Naive B cell (primary cell): ENCODE measurements around the gene PRDM12. TPM values are rescaled to one million over a fixed set of nuclear protein-coding genes. Genes with fewer than 3 reads are reported as not detected.

Experiments used
- ATAC-seq, 2 donors: fragments of 150-1000 bp; cut with Tn5 transposase; 2 replicates each; pipeline ENCODE4 v1.10.0; 2021; ENCODE audit warnings: low read depth in 2 of 2, mild to moderate bottlenecking in 2 of 2, moderate library complexity in 2 of 2
- DNase-seq: peaks from one replicate; pipeline ENCODE4 v3.0.0; 2022
- H3K27ac Mint-ChIP-seq, 6 donors: one replicate each; pipeline ENCODE4 v1.8.0; 2020 to 2022; ENCODE audit warnings: mild to moderate bottlenecking in 6 of 6, mixed read lengths in 6 of 6, moderate library complexity in 5 of 6, inconsistent platforms in 2 of 6
- H3K27me3 Mint-ChIP-seq, 3 donors: one replicate each; pipeline ENCODE4 v1.8.0; 2021 to 2022; ENCODE audit warnings: mixed read lengths in 3 of 3, mild to moderate bottlenecking in 1 of 3
- H3K36me3 Mint-ChIP-seq, 2 donors: one replicate each; pipeline ENCODE4 v1.8.0; 2020 to 2022; ENCODE audit warnings: mixed read lengths in 2 of 2, inconsistent platforms in 1 of 2, mild to moderate bottlenecking in 1 of 2
- H3K4me1 Mint-ChIP-seq, 3 donors: one replicate each; pipeline ENCODE4 v1.8.0; 2020 to 2022; ENCODE audit warnings: mixed read lengths in 3 of 3, inconsistent platforms in 1 of 3, mild to moderate bottlenecking in 1 of 3, moderate library complexity in 1 of 3
- H3K4me3 Mint-ChIP-seq, 8 donors: one replicate each; pipeline ENCODE4 v1.8.0; 2020 to 2022; ENCODE audit warnings: mild to moderate bottlenecking in 8 of 8, mixed read lengths in 8 of 8, moderate library complexity in 8 of 8, inconsistent platforms in 2 of 8
- H3K9me3 Mint-ChIP-seq, 7 donors: one replicate each; pipeline ENCODE4 v1.8.0; 2020 to 2022; ENCODE audit warnings: mixed read lengths in 7 of 7, mild to moderate bottlenecking in 5 of 7, inconsistent platforms in 2 of 7, moderate library complexity in 1 of 7
- polyA plus RNA-seq, 6 donors: library from polyadenylated mRNA; unstranded; fragments of 300-500 nt; fragmentation: Illumina TruSeq; gene quantifications; one replicate each; pipeline ENCODE4 v1.2.3, GENCODE V29; 2021; ENCODE audit warnings: low read depth in 6 of 6

PRDM12 gene
- polyA plus RNA-seq, 6 donors from 2014 or later, result not detected

- Mint-ChIP-seq H3K9me3 (no peaks in the 10 kb centered on the region), H3K27ac (peak overlapping the region in 1 of 6 donors; percentile 78), H3K4me1 (peaks cover 28 to 55% (median 41%) of the 10 kb centered on the region in 3 donors), H3K36me3 (peaks cover 0 to 5% of the 10 kb centered on the region in 2 donors), H3K27me3 (peaks cover 37 to 88% (median 73%) of the 10 kb centered on the region in 3 donors), H3K4me3 (peak overlapping the region in 7 of 8 donors; percentile 38 to 82 (median 75))
- ATAC-seq (peak; percentile 29 to 36), DNase-seq (no peak)
Observed at GRCh38 chr9:130663258-130663976, 977 bp upstream of the PRDM12 start.

GRCh38 chr9:130663977-130664250 is 480 bp upstream of the PRDM12 start:
- H3K36me3 Mint-ChIP-seq, result peaks cover 0 to 6% of the 10 kb centered on the region in 2 donors
- H3K27ac Mint-ChIP-seq, result no peak overlapping the region
- peaks cover 33 to 88% (median 72%) of the 10 kb centered on the region in 3 donors for H3K27me3 Mint-ChIP-seq
- no peaks in the 10 kb centered on the region for H3K9me3 Mint-ChIP-seq
- ATAC-seq (no peak), DNase-seq (no peak)
- H3K4me1 Mint-ChIP-seq, result peaks cover 25 to 55% (median 40%) of the 10 kb centered on the region in 3 donors
- H3K4me3 Mint-ChIP-seq, result peak overlapping the region in 6 of 8 donors; percentile 32 to 82 (median 58)

GRCh38 chr9:130665029-130665430 is 636 bp downstream of the PRDM12 start:
- Mint-ChIP-seq H3K4me3 (peak overlapping the region in 6 of 8 donors; percentile 62 to 81 (median 76)), H3K36me3 (peaks cover 0 to 6% of the 10 kb centered on the region in 2 donors), H3K27me3 (peaks cover 32 to 79% (median 61%) of the 10 kb centered on the region in 3 donors), H3K9me3 (no peaks in the 10 kb centered on the region), H3K27ac (no peak overlapping the region), H3K4me1 (peaks cover 20 to 50% (median 38%) of the 10 kb centered on the region in 3 donors)
- DNase-seq (no peak), ATAC-seq (no peak)

GRCh38 chr9:130665431-130666392 is 1.3 kb downstream of the PRDM12 start:
- Mint-ChIP-seq H3K27ac (peak overlapping the region in 2 of 6 donors; percentile 32 to 36), H3K4me3 (peak overlapping the region; percentile 43 to 81 (median 75)), H3K4me1 (peaks cover 20 to 47% (median 36%) of the 10 kb centered on the region in 3 donors), H3K36me3 (peaks cover 0 to 6% of the 10 kb centered on the region in 2 donors), H3K27me3 (peaks cover 39 to 81% (median 65%) of the 10 kb centered on the region in 3 donors), H3K9me3 (no peaks in the 10 kb centered on the region)
- DNase-seq (no peak), ATAC-seq (peak; percentile 47 to 62)

- peaks cover 20 to 40% (median 35%) of the 10 kb centered on the region in 3 donors for H3K4me1 Mint-ChIP-seq
- DNase-seq, result no peak
- H3K4me3 Mint-ChIP-seq, result peak overlapping the region in 3 of 8 donors; percentile 3 to 63 (median 6)
- peaks cover 0 to 6% of the 10 kb centered on the region in 2 donors for H3K36me3 Mint-ChIP-seq
- H3K27me3 Mint-ChIP-seq, result peaks cover 43 to 77% (median 66%) of the 10 kb centered on the region in 3 donors
- ATAC-seq, result no peak
- no peak overlapping the region for H3K27ac Mint-ChIP-seq
- H3K9me3 Mint-ChIP-seq, result no peaks in the 10 kb centered on the region
Observed at GRCh38 chr9:130666393-130667119, 2.2 kb downstream of the PRDM12 start.

GRCh38 chr9:130667120-130667435 is 2.7 kb downstream of the PRDM12 start:
- Mint-ChIP-seq H3K27me3 (peaks cover 42 to 72% (median 61%) of the 10 kb centered on the region in 3 donors), H3K27ac (no peak overlapping the region), H3K4me1 (peaks cover 20 to 35% (median 30%) of the 10 kb centered on the region in 3 donors), H3K4me3 (no peak overlapping the region), H3K36me3 (peaks cover 0 to 6% of the 10 kb centered on the region in 2 donors), H3K9me3 (no peaks in the 10 kb centered on the region)
- ATAC-seq (no peak), DNase-seq (no peak)

- DNase-seq, result no peak
- peaks cover 0 to 6% of the 10 kb centered on the region in 2 donors for H3K36me3 Mint-ChIP-seq
- no peak overlapping the region for H3K27ac Mint-ChIP-seq
- ATAC-seq, result no peak
- peaks cover 14 to 25% (median 20%) of the 10 kb centered on the region in 3 donors for H3K4me1 Mint-ChIP-seq
- H3K27me3 Mint-ChIP-seq, result peaks cover 36 to 71% (median 60%) of the 10 kb centered on the region in 3 donors
- peak overlapping the region in 1 of 8 donors; percentile 29 for H3K4me3 Mint-ChIP-seq
- no peaks in the 10 kb centered on the region for H3K9me3 Mint-ChIP-seq
Observed at GRCh38 chr9:130668196-130668595, 3.8 kb downstream of the PRDM12 start.

- peak overlapping the region in 1 of 8 donors; percentile 29 for H3K4me3 Mint-ChIP-seq
- peaks cover 0 to 6% of the 10 kb centered on the region in 2 donors for H3K36me3 Mint-ChIP-seq
- ATAC-seq (no peak), DNase-seq (no peak)
- no peak overlapping the region for H3K27ac Mint-ChIP-seq
- H3K4me1 Mint-ChIP-seq, result peaks cover 14 to 21% (median 18%) of the 10 kb centered on the region in 3 donors
- H3K27me3 Mint-ChIP-seq, result peaks cover 36 to 71% (median 56%) of the 10 kb centered on the region in 3 donors
- no peaks in the 10 kb centered on the region for H3K9me3 Mint-ChIP-seq
Observed at GRCh38 chr9:130668659-130669058, 4.3 kb downstream of the PRDM12 start.

- H3K36me3 Mint-ChIP-seq, result peaks cover 0 to 6% of the 10 kb centered on the region in 2 donors
- peaks cover 36 to 61% (median 47%) of the 10 kb centered on the region in 3 donors for H3K27me3 Mint-ChIP-seq
- H3K9me3 Mint-ChIP-seq, result no peaks in the 10 kb centered on the region
- H3K4me1 Mint-ChIP-seq, result peaks cover 6 to 14% (median 9%) of the 10 kb centered on the region in 3 donors
- H3K27ac Mint-ChIP-seq, result no peak overlapping the region
- ATAC-seq (no peak), DNase-seq (no peak)
- no peak overlapping the region for H3K4me3 Mint-ChIP-seq
Observed at GRCh38 chr9:130669965-130670364, 5.6 kb downstream of the PRDM12 start.

GRCh38 chr9:130670644-130671043 is 6.2 kb downstream of the PRDM12 start:
- Mint-ChIP-seq H3K4me3 (peak overlapping the region in 1 of 8 donors; percentile 38), H3K27me3 (peaks cover 30 to 54% (median 41%) of the 10 kb centered on the region in 3 donors), H3K9me3 (no peaks in the 10 kb centered on the region), H3K36me3 (peaks cover 0 to 6% of the 10 kb centered on the region in 2 donors), H3K4me1 (peaks cover 0 to 7% (median 5%) of the 10 kb centered on the region in 3 donors), H3K27ac (no peak overlapping the region)
- ATAC-seq (no peak), DNase-seq (no peak)

GRCh38 chr9:130672466-130672865 is 8.1 kb downstream of the PRDM12 start:
- Mint-ChIP-seq H3K9me3 (no peaks in the 10 kb centered on the region), H3K4me1 (no peaks in the 10 kb centered on the region), H3K36me3 (peaks cover 0 to 6% of the 10 kb centered on the region in 2 donors), H3K27ac (no peak overlapping the region), H3K27me3 (peaks cover 25 to 46% (median 32%) of the 10 kb centered on the region in 3 donors), H3K4me3 (no peak overlapping the region)
- DNase-seq, result no peak
- ATAC-seq, result no peak

GRCh38 chr9:130672933-130673615 is 8.7 kb downstream of the PRDM12 start:
- DNase-seq (no peak), ATAC-seq (no peak)
- H3K27ac Mint-ChIP-seq, result peak overlapping the region in 1 of 6 donors; percentile 76
- H3K27me3 Mint-ChIP-seq, result peaks cover 22 to 46% (median 27%) of the 10 kb centered on the region in 3 donors
- H3K4me1 Mint-ChIP-seq, result no peaks in the 10 kb centered on the region
- H3K4me3 Mint-ChIP-seq, result no peak overlapping the region
- no peaks in the 10 kb centered on the region for H3K9me3 Mint-ChIP-seq
- peaks cover 0 to 4% of the 10 kb centered on the region in 2 donors for H3K36me3 Mint-ChIP-seq
